GM19372 (cell line): ENCODE results near the gene SYNE1.

ENCODE experiments used
- ATAC-seq: cut with Tn5 transposase; IDR thresholded peaks from one replicate; pipeline ENCODE4 v1.9.1; 2021; ENCODE audit warnings: mild to moderate bottlenecking, low read depth, moderate library complexity; ENCODE audit not compliant: unreplicated experiment

SYNE1 gene

DNA sequence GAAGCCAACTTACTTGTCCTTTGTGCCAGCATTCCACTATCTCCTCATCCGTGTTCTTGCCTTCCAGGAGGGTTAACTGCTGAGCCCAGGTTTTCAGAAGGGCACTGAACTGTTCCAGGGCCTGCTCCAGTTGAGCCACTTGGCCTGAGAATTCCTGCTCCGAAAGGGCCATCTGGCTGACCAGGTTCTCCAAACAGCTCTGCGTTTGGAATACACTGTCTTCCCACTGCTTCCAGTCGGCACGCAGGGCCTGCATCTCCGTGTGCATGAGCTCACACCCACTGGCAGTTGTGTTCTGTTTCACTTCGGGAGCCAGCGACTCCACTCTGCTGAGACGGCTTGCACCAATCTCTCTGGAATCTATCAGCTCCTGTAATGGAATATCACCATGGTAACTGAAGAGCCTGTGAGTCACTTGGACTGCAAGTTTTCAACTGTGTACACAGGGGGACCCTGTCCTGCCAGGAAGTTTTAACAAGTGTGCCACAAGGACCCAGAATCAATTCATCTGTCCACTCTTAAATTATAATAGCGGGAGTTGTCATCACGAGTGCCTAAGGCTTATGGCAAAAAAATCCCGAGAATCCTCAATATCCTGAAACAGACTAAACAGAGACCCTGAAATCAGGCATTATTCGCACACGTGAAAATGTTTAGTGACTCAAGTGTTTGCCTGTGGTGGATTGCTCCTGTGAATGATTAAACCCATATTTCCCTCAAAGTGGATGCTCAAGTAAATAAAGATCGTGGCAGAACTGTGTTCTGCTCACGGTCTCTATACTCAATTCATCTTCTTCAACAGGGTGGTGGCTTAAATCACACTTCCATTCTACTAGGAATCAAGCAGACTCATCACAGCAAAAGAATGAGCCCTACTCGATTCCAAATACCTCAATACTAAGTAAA lies 255.9 kb downstream of the SYNE1 start:
- ATAC-seq = no peak

DNA sequence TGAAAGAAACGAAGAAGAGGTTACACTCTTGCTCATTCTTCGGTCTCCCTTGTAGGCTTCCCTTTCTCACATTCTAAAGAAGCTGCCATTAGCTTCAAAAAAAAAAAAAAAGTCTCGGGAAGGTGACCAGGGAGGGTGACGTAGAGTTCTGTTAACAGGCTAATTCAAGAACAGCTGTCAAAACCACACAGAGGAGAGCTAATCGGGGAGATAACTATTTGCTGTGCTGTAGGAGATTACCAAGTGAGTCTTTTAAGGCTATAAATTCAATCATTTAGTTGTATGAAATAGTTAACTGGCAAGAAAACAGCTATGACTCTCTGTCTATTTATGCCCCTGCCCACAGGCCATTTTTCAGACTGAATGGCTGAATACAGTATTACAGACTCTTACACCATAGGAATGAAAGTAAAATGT lies 256.8 kb downstream of the SYNE1 start:
- ATAC-seq = no peak

DNA sequence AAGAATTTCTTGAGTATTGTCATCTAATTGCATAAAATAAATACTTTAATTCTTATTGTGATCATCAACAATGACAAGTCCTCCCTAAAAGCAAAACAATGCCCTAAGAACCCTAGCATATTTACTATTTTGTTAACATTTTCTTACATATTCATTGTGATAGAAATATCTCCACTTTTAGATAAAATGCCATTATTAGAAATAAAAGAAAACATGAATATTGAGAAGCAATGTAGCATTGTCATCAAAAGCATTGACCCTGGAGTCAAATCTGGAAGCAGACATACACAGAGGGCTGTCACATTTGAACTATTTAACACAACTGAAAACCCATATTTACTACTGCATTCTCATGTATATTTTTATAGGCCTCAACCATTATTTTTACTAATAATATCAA lies 257.7 kb downstream of the SYNE1 start:
- no peak for ATAC-seq

DNA sequence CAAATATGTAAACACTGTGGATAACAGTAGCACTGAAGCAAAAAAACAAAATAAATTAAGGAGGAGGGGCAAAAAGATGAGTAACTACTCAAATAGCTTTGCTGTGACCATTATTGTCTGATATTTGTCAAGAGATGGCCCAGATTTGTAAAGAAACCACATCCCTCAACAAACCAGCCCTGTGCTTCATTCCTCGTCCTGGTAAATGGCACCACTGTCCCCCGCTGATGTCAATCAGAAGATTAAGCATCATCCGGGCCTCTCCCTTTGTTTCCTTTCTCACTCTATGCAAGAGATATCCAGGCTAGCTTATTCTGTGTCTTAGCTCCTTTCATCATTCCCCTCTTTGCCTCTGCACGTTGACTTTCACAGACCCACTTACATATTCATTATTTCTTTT lies 259.0 kb downstream of the SYNE1 start:
- no peak for ATAC-seq

DNA sequence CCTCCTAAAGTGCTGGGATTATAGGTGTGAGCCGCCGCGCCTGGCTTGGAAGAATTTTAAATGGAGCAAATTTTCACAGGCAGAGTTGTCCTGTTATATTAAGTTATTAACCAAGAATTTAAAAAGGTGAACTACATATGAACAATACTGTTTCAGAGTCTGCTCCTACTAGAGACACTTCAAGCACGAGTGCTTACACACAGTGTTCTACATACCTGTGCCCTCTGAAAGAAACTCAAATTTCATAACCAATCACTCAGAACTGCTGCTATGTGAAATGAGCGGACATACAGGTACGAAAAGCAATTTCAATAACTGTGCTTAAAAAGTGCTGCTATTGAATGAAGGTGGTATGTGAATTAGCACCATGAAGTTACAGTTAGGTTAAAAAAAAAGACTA lies 262.0 kb downstream of the SYNE1 start:
- ATAC-seq = no peak

DNA sequence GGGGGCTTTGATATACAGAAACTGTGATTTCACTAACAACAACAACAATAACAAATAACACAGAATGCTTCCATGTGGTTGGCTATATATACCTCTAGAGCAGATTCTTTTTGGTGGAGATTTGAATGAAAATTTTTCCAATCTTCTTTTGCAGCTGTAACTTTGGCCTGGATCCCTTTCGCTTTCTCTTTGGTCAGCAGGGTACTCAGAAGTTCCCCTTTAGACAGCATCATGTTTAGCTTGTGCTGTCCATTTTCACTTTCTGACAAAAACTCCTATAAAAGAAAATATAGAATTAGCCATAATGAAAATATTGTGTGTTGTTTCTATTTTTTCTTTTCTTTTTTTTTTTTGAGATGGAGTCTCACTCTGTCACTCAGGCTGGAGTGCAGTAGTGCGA lies 264.2 kb downstream of the SYNE1 start:
- no peak for ATAC-seq

DNA sequence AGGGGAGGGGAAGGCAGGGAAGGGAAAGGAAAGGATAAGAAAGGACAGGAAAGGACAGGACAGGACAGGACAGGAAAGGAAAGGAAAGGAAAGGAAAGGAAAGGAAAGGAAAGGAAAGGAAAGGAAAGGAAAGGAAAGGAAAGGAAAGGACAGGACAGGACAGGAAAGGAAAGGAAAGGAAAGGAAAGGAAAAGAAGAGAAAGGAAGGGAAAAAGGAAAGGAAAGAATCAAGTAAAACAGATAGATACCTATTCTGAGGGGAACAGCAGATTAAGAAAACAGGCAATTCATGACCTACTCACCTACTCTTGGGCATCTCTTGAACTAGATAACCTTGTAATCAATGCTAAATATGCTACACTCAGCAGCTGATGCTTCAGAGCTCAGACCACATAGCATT lies 265.4 kb downstream of the SYNE1 start:
- no peak for ATAC-seq

DNA sequence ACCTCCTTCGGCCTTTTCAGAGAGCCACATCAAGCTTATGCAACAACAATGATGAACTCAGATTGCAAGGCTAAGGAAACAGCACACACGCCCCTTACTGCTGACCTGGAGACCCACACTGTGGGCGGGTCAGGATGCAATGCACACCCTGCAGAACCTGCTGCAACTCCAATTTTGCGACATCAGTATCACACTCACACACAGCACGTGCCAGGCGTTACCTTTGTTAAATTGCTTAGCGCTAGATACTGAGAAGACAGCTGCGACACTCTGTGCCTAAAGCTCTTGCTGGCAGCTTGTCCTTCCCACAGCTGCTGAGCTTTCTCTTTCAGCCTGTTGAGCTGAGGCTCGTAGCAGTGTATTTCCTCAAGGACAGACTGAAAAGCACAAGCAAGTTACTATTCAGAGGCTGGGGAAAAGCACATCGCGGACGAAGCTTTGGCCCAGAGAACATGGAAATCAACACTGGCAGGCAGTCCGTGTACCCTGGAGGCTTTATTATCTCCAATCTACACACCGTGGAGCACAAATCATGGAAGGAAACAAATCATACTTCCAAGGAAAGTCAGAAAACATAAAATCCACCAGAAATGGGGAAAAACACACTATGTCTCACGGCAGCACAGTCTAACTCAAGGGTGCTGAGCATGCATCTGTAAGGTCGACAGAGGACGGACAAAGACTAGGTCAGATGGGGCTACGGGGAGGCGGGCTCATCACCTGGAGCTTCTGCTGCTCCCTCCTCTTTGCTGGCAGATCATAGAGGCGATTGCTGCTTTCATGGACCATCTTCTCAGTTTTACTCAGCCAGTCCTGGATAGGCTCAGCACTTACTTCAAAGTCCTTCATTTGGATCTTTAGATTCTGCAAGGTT lies 268.2 kb downstream of the SYNE1 start:
- no peak for ATAC-seq

DNA sequence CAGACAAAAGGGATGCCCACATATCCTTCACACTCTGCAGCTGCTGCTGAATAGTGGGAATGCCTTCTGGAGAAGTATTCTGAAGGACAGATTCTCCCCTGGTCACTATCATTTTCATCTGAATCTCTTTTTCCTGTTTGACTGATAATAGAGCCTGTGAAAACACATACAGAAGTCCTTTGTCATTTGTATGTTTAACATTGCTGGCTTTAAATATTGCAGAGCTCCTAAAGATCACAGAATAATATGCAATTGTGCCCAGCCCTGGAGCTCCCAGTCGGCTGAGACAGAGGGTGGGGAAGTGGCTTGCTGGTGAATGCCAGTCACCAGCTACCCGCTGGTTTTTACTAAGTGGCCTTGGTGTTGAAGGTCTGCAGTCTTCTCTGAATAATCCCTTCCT lies 272.3 kb downstream of the SYNE1 start:
- ATAC-seq = no peak

DNA sequence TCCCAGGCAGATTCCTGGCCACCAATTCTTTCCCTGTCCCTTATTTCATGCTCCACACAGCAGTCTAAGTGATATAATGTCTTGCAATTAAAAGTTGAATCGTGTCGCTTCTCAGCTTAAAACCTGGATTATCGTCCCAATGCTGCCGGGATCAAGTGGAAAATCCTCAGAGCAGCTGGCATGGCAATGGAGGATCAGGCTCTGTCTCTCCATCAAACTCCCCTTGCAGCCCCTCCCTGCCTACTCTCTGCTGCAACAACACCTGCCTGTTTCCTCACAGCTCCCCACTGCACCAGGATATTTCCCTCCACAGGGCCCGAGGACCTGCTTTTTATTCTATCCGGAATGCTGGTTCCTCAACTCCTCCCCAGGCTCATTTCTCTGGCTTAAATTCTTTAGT lies 277.1 kb downstream of the SYNE1 start:
- ATAC-seq = no peak

DNA sequence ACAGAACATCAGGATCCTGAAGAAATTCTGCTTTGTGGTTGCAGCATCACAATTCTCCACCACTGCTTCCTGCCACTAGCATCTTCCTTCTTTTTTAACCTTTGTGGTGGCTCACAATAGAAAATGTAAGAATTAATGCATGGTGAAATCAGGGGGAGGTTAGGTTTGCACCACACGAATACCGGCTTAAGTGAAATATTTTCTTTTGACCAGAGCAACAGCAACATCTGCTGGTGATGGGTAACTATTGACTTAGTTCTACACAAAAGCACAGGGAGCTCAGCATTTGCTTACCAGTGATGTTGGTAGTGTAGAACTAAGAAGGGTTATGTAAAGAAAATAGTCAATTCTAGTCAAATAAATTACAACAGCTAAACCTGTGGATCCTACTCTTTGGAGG lies 280.5 kb downstream of the SYNE1 start:
- peak; percentile 83 for ATAC-seq

DNA sequence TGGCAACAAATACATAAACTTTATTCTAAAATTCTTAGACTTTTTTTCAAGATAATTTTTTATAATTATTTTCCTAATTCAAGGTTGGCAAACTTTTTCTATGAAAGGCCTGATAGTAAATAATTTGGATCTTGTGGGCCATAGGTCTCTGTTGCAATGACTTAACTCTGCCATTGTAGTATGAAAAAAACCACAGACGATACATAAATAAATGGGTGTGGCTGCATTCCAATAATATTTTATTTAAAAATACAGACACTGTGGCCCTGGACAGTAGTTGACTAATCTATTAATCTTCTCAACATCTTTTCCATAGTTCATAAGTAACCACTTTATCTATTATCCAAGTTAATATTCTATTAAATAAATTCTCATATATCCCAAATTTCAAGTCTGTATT lies 281.1 kb downstream of the SYNE1 start:
- ATAC-seq = no peak

DNA sequence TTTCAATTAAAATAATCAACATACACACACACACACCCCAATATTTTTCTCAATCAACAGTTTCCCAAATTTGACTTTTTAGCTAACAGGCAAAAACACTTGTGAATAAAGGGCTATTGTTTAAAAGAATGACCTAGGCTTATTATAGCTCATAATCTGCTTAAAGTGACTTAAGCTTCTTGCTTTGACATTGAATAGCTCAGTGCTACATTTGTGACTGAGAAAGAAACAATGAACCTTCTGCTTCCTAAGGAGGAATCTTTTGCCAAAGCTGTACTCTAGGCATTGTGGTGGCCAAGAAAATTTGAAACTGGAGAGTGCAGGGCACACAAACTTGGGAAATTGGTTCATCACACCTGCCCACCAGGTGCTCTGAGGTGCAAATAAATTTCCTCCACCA lies 282.0 kb downstream of the SYNE1 start:
- no peak for ATAC-seq

DNA sequence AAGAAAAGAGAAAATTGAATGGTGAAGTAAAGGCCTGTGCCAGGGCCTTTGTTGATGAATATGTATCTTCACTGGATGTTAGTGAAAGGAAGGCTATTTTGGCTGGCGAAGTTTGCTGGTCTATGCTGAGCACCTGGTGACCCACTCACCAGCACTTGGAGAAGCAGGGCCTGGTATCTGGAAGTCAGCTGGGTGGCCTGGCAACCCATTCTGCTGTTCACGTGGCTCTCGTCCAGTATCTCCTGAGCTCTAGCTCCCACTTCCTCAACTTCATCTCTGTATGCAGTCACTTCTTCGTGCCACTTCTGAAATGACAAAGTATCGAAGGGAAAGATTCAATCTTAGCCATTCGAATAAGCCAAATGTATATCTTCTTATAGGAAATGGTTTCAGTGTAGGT lies 283.7 kb downstream of the SYNE1 start:
- no peak for ATAC-seq

DNA sequence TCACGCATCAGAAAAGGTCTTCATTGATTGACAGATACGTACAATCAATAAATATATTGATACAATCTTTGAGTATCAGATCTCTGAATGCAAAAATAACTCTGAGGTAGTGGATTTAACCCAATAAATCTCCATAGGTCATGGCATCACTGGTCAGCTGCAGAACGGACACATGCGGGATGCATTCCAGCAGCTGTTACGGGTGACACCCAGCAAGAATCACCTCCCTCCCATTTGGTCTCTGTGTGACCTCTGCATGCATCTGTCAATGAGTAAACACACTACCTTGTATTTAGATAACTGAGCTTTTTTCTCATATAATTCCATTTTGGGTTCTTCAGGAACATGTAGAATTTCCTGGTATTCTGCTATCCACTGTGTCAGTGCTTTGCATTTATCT lies 285.4 kb downstream of the SYNE1 start:
- no peak for ATAC-seq

DNA sequence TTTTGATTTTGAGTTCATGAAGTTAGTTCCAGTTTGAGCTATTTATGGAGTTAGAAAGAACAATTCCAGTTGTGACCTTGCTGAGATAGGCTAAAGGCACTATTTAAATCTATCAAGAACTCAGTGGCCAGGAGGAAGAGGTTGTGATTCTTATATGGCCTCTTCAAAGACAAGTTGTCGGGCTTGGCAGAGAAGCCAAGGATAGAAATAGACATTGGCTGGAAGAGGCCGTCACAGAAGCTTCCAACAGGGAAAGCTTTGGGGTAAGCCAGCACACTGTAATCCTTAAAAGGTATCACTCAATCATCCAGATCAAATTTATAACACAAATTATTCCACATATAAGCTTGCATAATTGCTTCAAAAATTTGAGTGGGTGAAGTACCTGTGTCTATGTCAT lies 286.1 kb downstream of the SYNE1 start:
- no peak for ATAC-seq

DNA sequence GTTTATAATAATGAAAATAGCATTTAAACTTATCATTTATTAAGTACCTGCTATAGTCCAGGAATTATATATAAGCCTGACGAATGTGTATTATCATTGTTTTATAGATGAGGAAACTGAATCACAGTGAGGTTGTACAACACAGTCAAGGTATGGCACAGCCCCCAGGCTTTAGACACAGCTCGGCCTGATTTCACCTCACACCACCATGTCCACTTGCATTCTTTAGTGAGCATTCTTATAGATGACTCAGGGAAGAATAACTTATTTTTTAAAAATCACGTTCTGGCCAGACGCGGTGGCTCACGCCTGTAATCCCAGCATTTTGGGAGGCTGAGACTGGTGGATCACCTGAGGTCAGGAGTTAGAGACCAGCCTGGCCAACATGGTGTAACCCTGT lies 289.0 kb downstream of the SYNE1 start:
- ATAC-seq = no peak

DNA sequence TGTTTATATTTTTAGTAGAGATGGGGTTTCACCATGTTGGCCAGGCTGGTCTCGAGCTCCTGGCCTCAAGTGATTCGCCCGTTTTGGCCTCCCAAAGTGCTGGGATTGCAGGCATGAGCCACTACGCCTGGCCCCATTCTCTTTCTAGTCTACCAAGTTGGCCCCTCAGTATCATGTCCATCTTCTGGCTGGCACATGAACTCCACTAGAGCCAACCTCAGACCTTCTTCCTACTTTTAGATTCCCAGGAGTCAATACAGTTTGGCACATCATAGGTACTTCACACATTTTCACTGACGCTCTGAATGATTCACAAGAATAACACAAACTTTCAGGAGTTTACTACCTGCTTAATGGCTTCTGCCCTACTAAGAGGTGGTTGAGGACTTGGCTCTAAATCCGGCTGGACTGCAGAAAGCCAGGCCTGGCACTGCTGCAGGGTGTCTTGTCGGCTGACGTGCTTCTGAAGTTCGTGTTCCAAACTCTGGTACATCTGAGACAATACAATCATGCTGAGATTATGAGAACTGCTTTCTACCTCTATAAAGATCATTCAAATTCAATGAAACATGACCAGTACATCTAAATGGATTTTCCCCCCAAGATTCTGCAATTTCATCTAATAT lies 293.3 kb downstream of the SYNE1 start:
- no peak for ATAC-seq

DNA sequence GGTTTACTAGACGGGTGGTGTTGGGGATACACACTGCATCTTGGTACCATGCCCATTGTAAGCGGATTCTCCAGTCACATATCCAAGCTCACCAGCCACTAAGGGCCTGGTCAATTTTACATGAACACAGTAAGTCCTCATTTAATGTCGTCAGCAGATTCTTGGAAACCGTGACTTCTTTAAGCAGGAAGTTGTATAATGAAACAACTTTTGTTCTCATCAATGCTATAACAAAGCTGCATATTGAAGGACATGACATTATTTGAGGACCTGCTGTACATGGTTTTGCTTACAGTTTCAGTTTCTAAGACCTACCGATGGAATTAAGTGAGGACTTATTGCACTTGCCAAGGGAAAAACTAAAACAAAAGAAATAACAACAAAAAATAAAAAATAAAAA lies 295.6 kb downstream of the SYNE1 start:
- no peak for ATAC-seq

DNA sequence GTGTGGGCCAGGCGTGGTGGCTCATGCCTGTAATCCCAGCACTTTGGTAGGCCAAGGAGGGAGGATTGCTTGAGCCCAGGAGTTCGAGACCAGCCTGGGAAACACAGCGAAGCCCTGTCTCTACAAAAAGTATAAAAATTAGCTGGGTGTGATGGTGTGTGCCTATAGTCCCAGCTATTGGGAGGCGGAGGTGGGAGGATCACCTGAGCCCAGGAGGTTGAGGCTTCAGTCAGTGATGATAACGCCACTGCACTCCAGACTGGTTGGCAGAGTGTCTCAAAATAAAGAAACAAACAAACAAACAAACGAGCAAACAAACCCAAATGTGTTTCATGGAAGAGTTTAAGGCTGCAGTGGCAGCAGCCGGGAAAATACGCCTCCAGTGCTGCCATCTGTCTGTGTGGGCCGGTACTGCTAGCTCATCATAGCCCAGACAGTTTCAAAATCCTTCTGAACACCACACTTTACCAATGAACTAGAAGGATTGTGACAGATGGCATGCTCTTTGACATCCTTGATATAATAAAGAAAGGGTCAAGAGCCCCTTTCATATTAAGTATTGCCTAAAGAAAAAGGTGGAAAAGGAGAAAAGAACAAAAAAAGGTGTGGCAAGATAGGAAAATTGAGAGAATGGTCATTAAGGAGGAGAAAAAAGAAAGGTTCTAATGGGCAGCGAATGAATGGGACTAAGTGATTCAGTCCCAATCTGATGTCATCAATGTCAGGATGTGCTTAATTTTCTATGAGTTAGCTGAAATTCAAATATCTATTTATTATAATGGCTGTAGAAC lies 298.6 kb downstream of the SYNE1 start:
- ATAC-seq = peak; percentile 97
